ENCODE data around the gene ZNF487.

The ZNF487 gene

DNA sequence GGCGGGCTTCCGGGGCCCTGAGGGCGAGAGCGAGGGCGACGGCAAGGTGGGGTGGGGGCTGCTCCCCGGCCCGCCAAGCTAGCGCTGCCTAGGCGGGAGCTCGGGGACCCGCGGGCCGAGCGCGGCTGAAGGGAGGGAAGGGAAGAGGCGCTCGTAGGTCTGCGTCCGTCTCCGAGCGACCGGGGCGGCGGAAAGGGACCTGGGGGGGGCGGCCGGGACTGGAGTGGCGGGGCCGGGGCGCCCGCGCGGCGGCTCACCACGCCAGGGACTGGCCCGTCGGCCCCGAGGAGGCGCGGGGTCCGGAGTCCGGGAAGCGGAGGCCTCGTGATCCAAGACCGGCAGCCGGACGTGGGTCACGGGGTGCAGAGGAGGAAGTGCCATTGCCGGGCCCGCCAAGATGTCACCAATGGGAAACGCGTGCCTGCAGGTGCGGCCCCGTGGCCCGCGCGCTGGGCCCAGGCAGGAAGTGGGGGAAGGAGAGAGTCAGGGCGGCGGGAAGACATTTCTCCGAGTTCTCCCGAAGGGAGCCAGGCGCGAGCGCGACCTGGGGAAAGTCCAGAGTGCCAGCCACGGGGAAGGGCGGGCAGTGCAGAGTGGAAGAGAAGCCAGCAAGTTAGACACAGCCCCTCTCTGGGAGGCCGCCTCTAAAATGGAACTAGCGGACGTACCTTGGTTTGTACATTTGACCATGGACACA is 39.8 kb upstream of the ZNF487 start:
- TF ChIP-seq GLIS3 (CRISPR knock-in tag; IDR thresholded peaks at IDR 0.05) (no peak), SNAI2 (CRISPR knock-in tag; IDR thresholded peaks at IDR 0.05) (0 out of 2 replicates have a peak, but pooled peaks have one; percentile 33), ZFP3 (CRISPR knock-in tag; IDR thresholded peaks at IDR 0.05) (no peak), ZC3H10 (CRISPR knock-in tag; IDR thresholded peaks at IDR 0.05) (no peak), OSR1 (CRISPR knock-in tag; IDR thresholded peaks at IDR 0.05) (no peak), CREB5 (CRISPR knock-in tag; IDR thresholded peaks at IDR 0.05; ENCODE audit: low read depth) (0 out of 2 replicates have a peak, but pooled peaks have one; percentile 20), ISL1 (CRISPR knock-in tag; IDR thresholded peaks at IDR 0.05) (no peak)
- TF ChIP-seq, protein P1, sequence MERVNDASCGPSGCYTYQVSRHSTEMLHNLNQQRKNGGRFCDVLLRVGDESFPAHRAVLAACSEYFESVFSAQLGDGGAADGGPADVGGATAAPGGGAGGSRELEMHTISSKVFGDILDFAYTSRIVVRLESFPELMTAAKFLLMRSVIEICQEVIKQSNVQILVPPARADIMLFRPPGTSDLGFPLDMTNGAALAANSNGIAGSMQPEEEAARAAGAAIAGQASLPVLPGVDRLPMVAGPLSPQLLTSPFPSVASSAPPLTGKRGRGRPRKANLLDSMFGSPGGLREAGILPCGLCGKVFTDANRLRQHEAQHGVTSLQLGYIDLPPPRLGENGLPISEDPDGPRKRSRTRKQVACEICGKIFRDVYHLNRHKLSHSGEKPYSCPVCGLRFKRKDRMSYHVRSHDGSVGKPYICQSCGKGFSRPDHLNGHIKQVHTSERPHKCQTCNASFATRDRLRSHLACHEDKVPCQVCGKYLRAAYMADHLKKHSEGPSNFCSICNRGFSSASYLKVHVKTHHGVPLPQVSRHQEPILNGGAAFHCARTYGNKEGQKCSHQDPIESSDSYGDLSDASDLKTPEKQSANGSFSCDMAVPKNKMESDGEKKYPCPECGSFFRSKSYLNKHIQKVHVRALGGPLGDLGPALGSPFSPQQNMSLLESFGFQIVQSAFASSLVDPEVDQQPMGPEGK (CRISPR knock-in tag; IDR thresholded peaks at IDR 0.05; ENCODE audit: borderline replicate concordance), result no peak
- TF ChIP-seq, protein P2, sequence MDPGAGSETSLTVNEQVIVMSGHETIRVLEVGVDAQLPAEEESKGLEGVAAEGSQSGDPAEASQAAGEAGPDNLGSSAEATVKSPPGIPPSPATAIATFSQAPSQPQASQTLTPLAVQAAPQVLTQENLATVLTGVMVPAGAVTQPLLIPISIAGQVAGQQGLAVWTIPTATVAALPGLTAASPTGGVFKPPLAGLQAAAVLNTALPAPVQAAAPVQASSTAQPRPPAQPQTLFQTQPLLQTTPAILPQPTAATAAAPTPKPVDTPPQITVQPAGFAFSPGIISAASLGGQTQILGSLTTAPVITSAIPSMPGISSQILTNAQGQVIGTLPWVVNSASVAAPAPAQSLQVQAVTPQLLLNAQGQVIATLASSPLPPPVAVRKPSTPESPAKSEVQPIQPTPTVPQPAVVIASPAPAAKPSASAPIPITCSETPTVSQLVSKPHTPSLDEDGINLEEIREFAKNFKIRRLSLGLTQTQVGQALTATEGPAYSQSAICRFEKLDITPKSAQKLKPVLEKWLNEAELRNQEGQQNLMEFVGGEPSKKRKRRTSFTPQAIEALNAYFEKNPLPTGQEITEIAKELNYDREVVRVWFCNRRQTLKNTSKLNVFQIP (CRISPR knock-in tag; IDR thresholded peaks at IDR 0.05; ENCODE audit: borderline replicate concordance, low read depth), result no peak

GRCh38 chr10:43398939-43399319 is 38.0 kb upstream of the ZNF487 start:
- ATAC-seq, result no peak
- no peak for TF ChIP-seq GLIS3 (CRISPR knock-in tag; IDR thresholded peaks at IDR 0.05)
- no peak for TF ChIP-seq TOX (CRISPR knock-in tag; IDR thresholded peaks at IDR 0.05; ENCODE audit: borderline replicate concordance)
- no peak for TF ChIP-seq ZNF70 (CRISPR knock-in tag; IDR thresholded peaks at IDR 0.05)
- TF ChIP-seq ARNTL (CRISPR knock-in tag; IDR thresholded peaks at IDR 0.05; ENCODE audit: borderline replicate concordance, low read depth), result no peak
- no peak for TF ChIP-seq ZNF565 (CRISPR knock-in tag; conservative IDR thresholded peaks at IDR 0.05; ENCODE audit: low read depth)
- TF ChIP-seq BACH2 (CRISPR knock-in tag; IDR thresholded peaks at IDR 0.05; ENCODE audit: borderline replicate concordance), result no peak
- TF ChIP-seq, protein P2 (CRISPR knock-in tag; IDR thresholded peaks at IDR 0.05; ENCODE audit: borderline replicate concordance, low read depth), result no peak
- no peak for TF ChIP-seq CSDC2 (CRISPR knock-in tag; IDR thresholded peaks at IDR 0.05)
- no peak for TF ChIP-seq ZFP30 (CRISPR knock-in tag; IDR thresholded peaks at IDR 0.05)
- no peak for TF ChIP-seq ISL1 (CRISPR knock-in tag; IDR thresholded peaks at IDR 0.05)
- no peak for TF ChIP-seq CSRNP3 (CRISPR knock-in tag; IDR thresholded peaks at IDR 0.05)
- TF ChIP-seq, protein P3, sequence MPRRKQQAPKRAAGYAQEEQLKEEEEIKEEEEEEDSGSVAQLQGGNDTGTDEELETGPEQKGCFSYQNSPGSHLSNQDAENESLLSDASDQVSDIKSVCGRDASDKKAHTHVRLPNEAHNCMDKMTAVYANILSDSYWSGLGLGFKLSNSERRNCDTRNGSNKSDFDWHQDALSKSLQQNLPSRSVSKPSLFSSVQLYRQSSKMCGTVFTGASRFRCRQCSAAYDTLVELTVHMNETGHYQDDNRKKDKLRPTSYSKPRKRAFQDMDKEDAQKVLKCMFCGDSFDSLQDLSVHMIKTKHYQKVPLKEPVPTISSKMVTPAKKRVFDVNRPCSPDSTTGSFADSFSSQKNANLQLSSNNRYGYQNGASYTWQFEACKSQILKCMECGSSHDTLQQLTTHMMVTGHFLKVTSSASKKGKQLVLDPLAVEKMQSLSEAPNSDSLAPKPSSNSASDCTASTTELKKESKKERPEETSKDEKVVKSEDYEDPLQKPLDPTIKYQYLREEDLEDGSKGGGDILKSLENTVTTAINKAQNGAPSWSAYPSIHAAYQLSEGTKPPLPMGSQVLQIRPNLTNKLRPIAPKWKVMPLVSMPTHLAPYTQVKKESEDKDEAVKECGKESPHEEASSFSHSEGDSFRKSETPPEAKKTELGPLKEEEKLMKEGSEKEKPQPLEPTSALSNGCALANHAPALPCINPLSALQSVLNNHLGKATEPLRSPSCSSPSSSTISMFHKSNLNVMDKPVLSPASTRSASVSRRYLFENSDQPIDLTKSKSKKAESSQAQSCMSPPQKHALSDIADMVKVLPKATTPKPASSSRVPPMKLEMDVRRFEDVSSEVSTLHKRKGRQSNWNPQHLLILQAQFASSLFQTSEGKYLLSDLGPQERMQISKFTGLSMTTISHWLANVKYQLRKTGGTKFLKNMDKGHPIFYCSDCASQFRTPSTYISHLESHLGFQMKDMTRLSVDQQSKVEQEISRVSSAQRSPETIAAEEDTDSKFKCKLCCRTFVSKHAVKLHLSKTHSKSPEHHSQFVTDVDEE (CRISPR knock-in tag; IDR thresholded peaks at IDR 0.05), result no peak
- TF ChIP-seq OSR1 (CRISPR knock-in tag; IDR thresholded peaks at IDR 0.05), result no peak
- TF ChIP-seq SNAI2 (CRISPR knock-in tag; IDR thresholded peaks at IDR 0.05), result no peak
- TF ChIP-seq ZNF8 (CRISPR knock-in tag; IDR thresholded peaks at IDR 0.05), result no peak
- no peak for TF ChIP-seq ESRRG (CRISPR knock-in tag; IDR thresholded peaks at IDR 0.05)
- no peak for TF ChIP-seq RARB (CRISPR knock-in tag; IDR thresholded peaks at IDR 0.05)

More for the DNA sequence above, 39.8 kb upstream of the ZNF487 start:
- ATAC-seq, result peak; percentile 71

All from SK-N-SH treated with all-trans-retinoic acid at 6 μM for 48 hours (cell line).